H1 (cell line): ENCODE measurements around the gene CENPC. TPM values are rescaled to one million over a fixed set of nuclear protein-coding genes. Genes with fewer than 3 reads are reported as not detected.

Experiments used
- CTCF ChIA-PET: fragments of 300-600 bp; sonication (Branson Sonifier 250); formaldehyde crosslinking; loops from one replicate; lab custom pipeline; 2021; ENCODE audit not compliant: partially characterized antibody; lab: Charles Lee
- POLR2A ChIA-PET: fragments of 300-600 bp; sonication (Branson Sonifier 250); formaldehyde crosslinking; loops from one replicate; lab custom pipeline; 2021; ENCODE audit warnings: inconsistent platforms; ENCODE audit not compliant: partially characterized antibody; lab: Charles Lee
- DNase-seq, 2 experiments: peaks; one replicate each; pipeline versions ENCODE4 v3.0.0 to v3.0.0-alpha.2; 2010 to 2022; ENCODE audit warnings: low spot score in 2 of 2, low read depth in 1 of 2, mixed read lengths in 1 of 2
- FAIRE-seq: peaks from 2 replicates; lab custom pipeline; 2011; peaks lifted over from hg19 to GRCh38; lab: Jason Lieb, UNC
- H2AFZ ChIP-seq: 2 replicates; pipeline ENCODE4 v1.8.1; 2012; ENCODE audit warnings: low read length, inconsistent platforms
- H2AK5ac ChIP-seq: 2 replicates; pipeline ENCODE4 v1.6.1; 2013; ENCODE audit warnings: low read depth, low read length
- H2BK120ac ChIP-seq: replicated peaks from 2 replicates; pipeline ENCODE3; 2013; ENCODE audit warnings: low read depth, low read length, inconsistent platforms
- H2BK12ac ChIP-seq: 2 replicates; pipeline ENCODE4 v1.6.1; 2013; ENCODE audit warnings: low read depth, low read length
- H2BK15ac ChIP-seq: 2 replicates; pipeline ENCODE4 v1.6.1; 2013; ENCODE audit warnings: low read length
- H2BK20ac ChIP-seq: 2 replicates; pipeline ENCODE4 v1.6.1; 2013; ENCODE audit warnings: low read length
- H2BK5ac ChIP-seq: 2 replicates; pipeline ENCODE4 v1.6.1; 2013; ENCODE audit warnings: low read depth, low read length
- H3K14ac ChIP-seq: 2 replicates; pipeline ENCODE4 v1.6.1; 2013; ENCODE audit warnings: inconsistent platforms; ENCODE audit not compliant: insufficient read length
- H3K18ac ChIP-seq: 2 replicates; pipeline ENCODE4 v1.6.1; 2013; ENCODE audit warnings: low read length; ENCODE audit errors: extremely low read depth
- H3K23ac ChIP-seq: 2 replicates; pipeline ENCODE4 v1.6.1; 2013; ENCODE audit warnings: inconsistent platforms; ENCODE audit not compliant: insufficient read length
- H3K23me2 ChIP-seq: 2 replicates; pipeline ENCODE4 v1.6.1; 2013; ENCODE audit warnings: low read depth, low read length
- H3K27ac ChIP-seq: 2 replicates; pipeline ENCODE4 v1.6.1; 2011; ENCODE audit warnings: low read depth, low read length, inconsistent platforms
- H3K27me3 ChIP-seq, 4 experiments: replicated peaks in 1 of 4; 1 replicate in 1 of 4; 2 replicates in 3 of 4; pipeline versions ENCODE4 v1.6.1 to v1.8.1; 2011 to 2013; ENCODE audit warnings: low read length in 3 of 4, mild to moderate bottlenecking in 3 of 4, inconsistent platforms in 2 of 4, mixed read lengths in 2 of 4, moderate library complexity in 1 of 4; ENCODE audit not compliant: control insufficient read depth in 3 of 4, insufficient read depth in 3 of 4; ENCODE audit errors: extremely low read depth in 1 of 4
- H3K36me3 ChIP-seq, 4 experiments: 2 replicates each; pipeline versions ENCODE4 v1.6.1 to v1.8.1; 2011 to 2013; ENCODE audit warnings: mild to moderate bottlenecking in 4 of 4, low read length in 3 of 4, moderate library complexity in 2 of 4, control low read depth in 1 of 4, inconsistent platforms in 1 of 4; ENCODE audit not compliant: insufficient read depth in 4 of 4, control insufficient read depth in 2 of 4
- H3K4ac ChIP-seq: replicated peaks from 2 replicates; pipeline ENCODE3; 2013; ENCODE audit warnings: low read length, low read depth, mixed read lengths, inconsistent platforms; ENCODE audit not compliant: insufficient read length
- H3K4me1 ChIP-seq, 4 experiments: replicated peaks in 1 of 4; 1 replicate in 1 of 4; 2 replicates in 3 of 4; pipeline versions ENCODE4 v1.6.1 to v1.8.1; 2011 to 2013; ENCODE audit warnings: low read length in 3 of 4, inconsistent platforms in 2 of 4, mixed read lengths in 1 of 4; ENCODE audit not compliant: insufficient read depth in 4 of 4, control insufficient read depth in 3 of 4
- H3K4me2 ChIP-seq, 2 experiments: 2 replicates each; pipeline versions ENCODE4 v1.6.1 to v1.8.1; 2011 to 2013; ENCODE audit warnings: low read depth in 2 of 2, low read length in 2 of 2, control low read depth in 1 of 2, inconsistent platforms in 1 of 2, mild to moderate bottlenecking in 1 of 2; ENCODE audit not compliant: insufficient read depth in 1 of 2
- H3K4me3 ChIP-seq, 4 experiments: fragments of 200-600, 300-600 bp in 1 of 4; sonication (generic), shearing (Covaris generic), sonication (Bioruptor Twin) in 1 of 4; 2 replicates each; pipeline versions ENCODE4 v1.5.1 to v1.8.1; 2011 to 2016; ENCODE audit warnings: low read length in 4 of 4, low read depth in 3 of 4, control low read depth in 2 of 4, inconsistent platforms in 2 of 4, mild to moderate bottlenecking in 2 of 4, mixed read lengths in 1 of 4, moderate library complexity in 1 of 4; ENCODE audit not compliant: insufficient read depth in 2 of 4; ENCODE audit errors: extremely low read depth in 1 of 4
- H3K56ac ChIP-seq: replicated peaks from 2 replicates; pipeline ENCODE3; 2013; ENCODE audit warnings: low read depth, mild to moderate bottlenecking, mixed read lengths, low read length, inconsistent platforms; ENCODE audit not compliant: insufficient read length
- H3K79me1 ChIP-seq: 2 replicates; pipeline ENCODE4 v1.6.1; 2013; ENCODE audit warnings: low read depth, low read length, control low read depth
- H3K79me2 ChIP-seq, 2 experiments: 2 replicates each; pipeline versions ENCODE4 v1.6.1 to v1.8.1; 2012 to 2013; ENCODE audit warnings: low read length in 2 of 2, mild to moderate bottlenecking in 2 of 2, inconsistent platforms in 1 of 2; ENCODE audit not compliant: insufficient read depth in 2 of 2, control insufficient read depth in 1 of 2
- H3K9ac ChIP-seq, 4 experiments: replicated peaks in 1 of 4; 1 replicate in 1 of 4; 2 replicates in 3 of 4; pipeline versions ENCODE4 v1.6.1 to v1.8.1; 2011 to 2013; ENCODE audit warnings: low read depth in 3 of 4, low read length in 3 of 4, control low read depth in 2 of 4, mild to moderate bottlenecking in 2 of 4, moderate library complexity in 2 of 4, inconsistent platforms in 1 of 4; ENCODE audit errors: extremely low read depth in 1 of 4
- H3K9me3 ChIP-seq, 2 experiments: 2 replicates each; pipeline versions ENCODE4 v1.6.1 to v1.8.1; 2012 to 2013; ENCODE audit warnings: mild to moderate bottlenecking in 2 of 2, moderate library complexity in 2 of 2, control low read depth in 1 of 2, inconsistent platforms in 1 of 2, low read depth in 1 of 2, low read length in 1 of 2, mixed read lengths in 1 of 2; ENCODE audit not compliant: insufficient read depth in 2 of 2
- H4K20me1 ChIP-seq, 2 experiments: replicated peaks in 1 of 2; 2 replicates each; pipeline versions ENCODE3 to v1.8.1; 2011 to 2013; ENCODE audit warnings: inconsistent platforms in 2 of 2, low read length in 2 of 2, mild to moderate bottlenecking in 1 of 2; ENCODE audit not compliant: insufficient read depth in 2 of 2, control insufficient read depth in 1 of 2
- H4K5ac ChIP-seq: 2 replicates; pipeline ENCODE4 v1.6.1; 2013; ENCODE audit warnings: low read length, low read depth, mixed read lengths, inconsistent platforms; ENCODE audit not compliant: insufficient read length
- H4K8ac ChIP-seq: 2 replicates; pipeline ENCODE4 v1.8.0; 2013; ENCODE audit warnings: mild to moderate bottlenecking, moderate library complexity, low read length, inconsistent platforms; ENCODE audit not compliant: insufficient read depth; ENCODE audit errors: extremely low read depth
- H4K91ac ChIP-seq: replicated peaks from 2 replicates; pipeline ENCODE3; 2013; ENCODE audit warnings: low read length, mixed read lengths, inconsistent platforms; ENCODE audit not compliant: insufficient read length
- ASH2L ChIP-seq: fragments of 200-600, 300-600 bp; sonication (generic); IDR thresholded peaks from one replicate; pipeline ENCODE4 v1.7.1; 2017; ENCODE audit warnings: low read length
- CHD1 ChIP-seq: IDR thresholded peaks from 2 replicates; pipeline ENCODE4 v1.6.1; 2012; ENCODE audit warnings: low read depth, low read length, improper control_type of control experiment
- CHD2 ChIP-seq: IDR thresholded peaks from 2 replicates; pipeline ENCODE4 v1.6.1; 2012; ENCODE audit warnings: low read length, improper control_type of control experiment
- CTBP2 ChIP-seq: IDR thresholded peaks from 2 replicates; pipeline ENCODE4 v1.7.0; 2011; ENCODE audit warnings: borderline replicate concordance, mild to moderate bottlenecking, moderate library complexity, mixed read lengths, low read length; ENCODE audit not compliant: insufficient read depth, insufficient read length
- GABPA ChIP-seq: IDR thresholded peaks from 2 replicates; pipeline ENCODE4 v1.6.1; 2011; ENCODE audit warnings: mild to moderate bottlenecking, low read length, moderate library complexity, borderline replicate concordance; ENCODE audit not compliant: insufficient read depth
- SIN3A ChIP-seq, 2 experiments: IDR thresholded peaks in 1 of 2; conservative IDR thresholded peaks in 1 of 2; 2 replicates each; pipeline ENCODE4 v1.6.1; 2011 to 2012; ENCODE audit warnings: low read length in 2 of 2, improper control_type of control experiment in 1 of 2, low read depth in 1 of 2, mild to moderate bottlenecking in 1 of 2
- SUZ12 ChIP-seq: fragments of 200-600 bp; sonication (generic); IDR thresholded peaks from 2 replicates; pipeline ENCODE4 v1.6.1; 2012; ENCODE audit warnings: mild to moderate bottlenecking, inconsistent platforms, low read length, moderate library complexity, mixed read lengths
- YY1 ChIP-seq: IDR thresholded peaks from 2 replicates; pipeline ENCODE4 v1.6.1; 2011; ENCODE audit warnings: low read depth, mild to moderate bottlenecking, low read length
- WGBS, 2 experiments: shearing (Covaris generic) in 1 of 2; methylation state at CpG; one replicate each; pipeline versions ENCODE4 v1.1.6 to v1.1.7; 2013 to 2015; ENCODE audit warnings: low lambda C conversion rate in 2 of 2, mixed read lengths in 2 of 2, inconsistent platforms in 1 of 2, low coverage in 1 of 2, missing lambda C conversion rate in 1 of 2; ENCODE audit not compliant: insufficient replicate concordance in 2 of 2, insufficient coverage in 1 of 2, insufficient read length in 1 of 2; ENCODE audit errors: extremely low coverage in 1 of 2, missing lambda C conversion rate in 1 of 2; 5-methylcytosine and 5-hydroxymethylcytosine counted together
- polyA plus RNA-seq, 7 experiments: library from polyadenylated mRNA; depleted of rRNA in 3 of 7; stranded (reverse) in 5 of 7; unstranded in 2 of 7; fragments of >200 nt in 5 of 7; fragments of 200-250 nt in 2 of 7; gene quantifications; 1 replicate in 5 of 7; 2 replicates in 1 of 7; 4 replicates in 1 of 7; pipeline versions ENCODE4 v1.2.1 to v1.2.3, GENCODE V29; 2011 to 2013; ENCODE audit warnings: missing spikeins in 2 of 7, mixed read lengths in 2 of 7
- total RNA-seq: library from RNA; stranded (reverse); fragmentation: NEBNext Ultra II Directional; extraction: Animal tissue kit (Norgen Biotek cat#: 25700); gene quantifications from 2 replicates; pipeline ENCODE4 v1.2.1, GENCODE V29; 2021

Gene CENPC
- total and polyA plus RNA-seq, 2 of the 8 experiments (the other 6 are each of a cell fraction or from before 2014, with no cell fraction given), result 2.8 to 15.7 TPM

GRCh38 chr4:67580577-67580976 lies 35.3 kb upstream of the CENPC start:
- no peaks in the 10 kb centered on the region for H3K79me2 ChIP-seq
- H3K14ac ChIP-seq, result no peak overlapping the region
- ChIA-PET POLR2A (no interaction called here), CTCF (no interaction called here)
- H3K4ac ChIP-seq, result no peak overlapping the region
- no peak overlapping the region for H2BK15ac ChIP-seq
- H2AK5ac ChIP-seq, result no peak overlapping the region
- H3K23ac ChIP-seq, result no peak overlapping the region
- no peak overlapping the region for H3K56ac ChIP-seq
- no peaks in the 10 kb centered on the region; the same call in 1 of the 2 replicates for H3K23me2 ChIP-seq
- H3K27ac ChIP-seq, result no peak overlapping the region
- no peaks in the 10 kb centered on the region for H3K36me3 ChIP-seq
- DNase-seq, result no peak
- 0 out of 2 replicates have a peak overlapping the region, but pooled peaks have one; percentile 54 for H2AFZ ChIP-seq
- FAIRE-seq, result no peak
- 90% methylated on average over 3 of the region's 3 CpGs; no CpG with 5 or more reads in 1 of the 2 experiments for WGBS, 2 experiments
- H3K9ac ChIP-seq, result no peak overlapping the region
- H4K5ac ChIP-seq, result no peak overlapping the region
- no peaks in the 10 kb centered on the region for H3K27me3 ChIP-seq
- no peak overlapping the region for H4K8ac ChIP-seq
- no peak overlapping the region for H3K4me2 ChIP-seq
- H2BK120ac ChIP-seq, result no peak overlapping the region
- no peak overlapping the region for H3K18ac ChIP-seq
- H3K9me3 ChIP-seq, result no peaks in the 10 kb centered on the region
- H2BK12ac ChIP-seq, result no peak overlapping the region
- TF ChIP-seq GABPA (no peak), CHD2 (no peak), YY1 (no peak), CTBP2 (no peak), SIN3A (conservative IDR thresholded peaks at IDR 0.05 in 1 of 2, IDR thresholded peaks at IDR 0.05 in 1 of 2; ENCODE audit: low read depth in 1 of 2, low read length in 2 of 2) (no peak), SUZ12 (no peak), ASH2L (no peak), CHD1 (no peak)
- TF ChIP-seq, all 59 proteins: peak for 0
- Histone ChIP-seq H3K4me3 (no peak overlapping the region), H2BK5ac (no peak overlapping the region), H3K79me1 (no peaks in the 10 kb centered on the region), H3K4me1 (peaks cover 0 to 2% (median 0%) of the 10 kb centered on the region in 4 experiments; a peak in 1 of 7 replicates), H4K20me1 (no peaks in the 10 kb centered on the region), H2BK20ac (no peak overlapping the region), H4K91ac (no peak overlapping the region)
